ENCODE measurements around the gene MAP1B.

The MAP1B gene

GRCh38 chr5:72256536-72256935, 149.3 kb downstream of the MAP1B start:
- DNase-seq, result no peak
